Stimulated activated CD4-positive, alpha-beta T cell treated with anti-CD3 and anti-CD28 coated beads, Interleukin-4, amount 100 ng/mL, for 24 hours (primary cell): ENCODE measurements around the gene GOLM1.
"Not testable (repeated sequence)": the region's sequence is repeated elsewhere in the genome, so short reads cannot be mapped to it uniquely, and the experiment has no call there.

Source experiments
- DNase-seq: peaks from one replicate; pipeline ENCODE4 v3.0.0-alpha.2; 2020

Gene GOLM1

DNA sequence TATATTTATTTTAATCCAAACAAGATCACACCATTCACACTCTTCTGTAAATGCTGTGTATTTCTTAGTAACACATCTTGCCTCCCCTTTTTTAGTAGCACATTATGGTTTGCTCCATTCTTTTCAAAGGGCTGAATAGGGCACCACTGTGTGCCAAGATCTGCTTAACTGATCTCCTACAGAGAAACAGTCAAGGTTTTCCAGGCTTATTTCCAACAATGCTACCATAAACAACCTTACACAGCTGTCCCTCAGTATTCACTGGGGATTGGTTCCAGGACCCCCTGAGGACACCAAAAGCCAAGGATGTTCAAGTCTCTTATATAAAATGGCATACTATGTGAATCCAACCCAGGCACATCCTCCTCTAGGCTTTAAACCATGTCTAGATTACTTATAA, 16.5 kb downstream of the GOLM1 start:
- no peak for DNase-seq

DNA sequence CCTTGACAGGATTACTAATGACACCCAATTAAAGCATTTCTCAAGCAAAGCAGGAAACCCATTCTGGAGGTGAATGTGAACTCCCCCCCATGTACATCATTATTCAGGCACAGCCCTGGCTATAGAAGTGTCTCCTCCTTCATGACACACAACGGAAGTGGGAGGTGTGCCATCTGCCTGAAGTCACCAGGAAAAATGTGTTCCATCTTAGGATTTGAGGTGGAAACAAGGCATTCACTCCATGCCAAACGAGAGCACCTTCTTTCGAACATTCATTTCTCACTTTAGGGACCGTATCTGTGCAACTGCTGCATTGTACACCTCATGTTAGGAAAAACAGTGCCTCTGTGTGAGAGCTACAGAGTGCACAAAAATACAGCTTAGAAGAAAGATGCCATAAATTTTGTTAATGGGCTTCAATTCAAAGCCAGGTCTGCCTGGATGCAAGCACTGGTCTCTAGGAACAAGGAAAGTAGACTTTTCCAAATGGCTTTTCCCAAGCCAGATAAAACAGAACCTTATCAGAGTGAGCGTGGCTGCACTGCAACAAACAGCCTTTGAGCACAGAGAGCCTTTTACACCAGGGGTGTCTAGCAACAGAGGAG, 19.4 kb downstream of the GOLM1 start:
- DNase-seq, result no peak

DNA sequence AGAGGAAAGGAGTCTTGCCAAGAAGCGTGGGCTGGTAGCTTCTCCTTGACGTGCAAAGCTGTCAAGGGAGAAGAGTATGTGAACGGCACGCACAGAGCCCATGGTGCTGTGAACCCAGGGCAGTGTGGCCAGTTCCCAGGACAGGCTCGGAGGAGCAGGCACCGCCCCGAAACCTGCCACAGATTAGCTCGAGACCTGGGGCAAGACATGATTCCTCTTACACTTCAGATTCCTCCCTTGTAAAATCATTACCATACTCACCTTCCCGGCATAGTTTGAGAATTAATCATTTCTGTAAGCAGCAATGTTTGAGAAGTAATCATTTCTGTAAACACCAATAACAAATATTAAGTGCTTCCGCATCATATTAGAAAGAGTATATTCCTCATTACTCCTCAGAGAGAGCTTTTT, 19.9 kb downstream of the GOLM1 start:
- no peak for DNase-seq

DNA sequence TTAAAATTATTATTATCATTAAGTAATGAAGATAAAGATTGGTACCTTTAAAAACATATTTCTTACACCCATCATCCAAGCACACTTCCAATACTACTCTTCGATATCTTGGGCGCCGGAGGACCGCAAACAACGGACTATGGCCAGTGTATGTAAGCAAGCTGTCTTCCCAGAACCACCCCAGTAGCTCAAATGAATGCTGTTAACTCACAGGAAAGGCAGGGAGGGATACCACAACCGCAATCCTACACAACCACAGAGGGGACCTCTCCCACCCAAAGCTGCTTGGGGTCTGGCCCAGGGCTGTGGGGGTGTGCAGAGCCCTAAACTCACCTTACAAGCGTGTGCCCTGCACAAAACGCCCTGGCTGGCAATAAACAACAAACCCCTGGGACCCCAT, 20.6 kb downstream of the GOLM1 start:
- DNase-seq, result no peak

DNA sequence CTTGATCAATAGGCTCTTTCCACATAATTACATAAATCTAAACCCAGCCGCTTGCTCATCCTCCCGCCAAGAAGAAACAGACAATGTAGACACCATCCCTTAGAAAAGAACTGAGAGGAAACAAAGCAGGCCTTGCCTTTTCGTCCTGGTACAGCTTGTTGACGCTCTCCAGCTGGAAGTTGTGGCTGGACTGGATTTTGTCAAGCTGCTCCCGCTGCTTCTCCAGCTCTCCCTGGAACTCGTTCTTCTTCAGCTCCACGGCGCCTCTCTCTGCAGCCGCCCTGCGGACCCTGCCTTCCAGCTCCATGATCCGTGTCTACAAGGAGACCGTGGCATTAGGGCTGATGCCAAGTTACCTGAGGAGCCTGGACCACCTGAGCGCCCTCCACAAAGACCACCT, 22.1 kb downstream of the GOLM1 start:
- DNase-seq, result no peak

DNA sequence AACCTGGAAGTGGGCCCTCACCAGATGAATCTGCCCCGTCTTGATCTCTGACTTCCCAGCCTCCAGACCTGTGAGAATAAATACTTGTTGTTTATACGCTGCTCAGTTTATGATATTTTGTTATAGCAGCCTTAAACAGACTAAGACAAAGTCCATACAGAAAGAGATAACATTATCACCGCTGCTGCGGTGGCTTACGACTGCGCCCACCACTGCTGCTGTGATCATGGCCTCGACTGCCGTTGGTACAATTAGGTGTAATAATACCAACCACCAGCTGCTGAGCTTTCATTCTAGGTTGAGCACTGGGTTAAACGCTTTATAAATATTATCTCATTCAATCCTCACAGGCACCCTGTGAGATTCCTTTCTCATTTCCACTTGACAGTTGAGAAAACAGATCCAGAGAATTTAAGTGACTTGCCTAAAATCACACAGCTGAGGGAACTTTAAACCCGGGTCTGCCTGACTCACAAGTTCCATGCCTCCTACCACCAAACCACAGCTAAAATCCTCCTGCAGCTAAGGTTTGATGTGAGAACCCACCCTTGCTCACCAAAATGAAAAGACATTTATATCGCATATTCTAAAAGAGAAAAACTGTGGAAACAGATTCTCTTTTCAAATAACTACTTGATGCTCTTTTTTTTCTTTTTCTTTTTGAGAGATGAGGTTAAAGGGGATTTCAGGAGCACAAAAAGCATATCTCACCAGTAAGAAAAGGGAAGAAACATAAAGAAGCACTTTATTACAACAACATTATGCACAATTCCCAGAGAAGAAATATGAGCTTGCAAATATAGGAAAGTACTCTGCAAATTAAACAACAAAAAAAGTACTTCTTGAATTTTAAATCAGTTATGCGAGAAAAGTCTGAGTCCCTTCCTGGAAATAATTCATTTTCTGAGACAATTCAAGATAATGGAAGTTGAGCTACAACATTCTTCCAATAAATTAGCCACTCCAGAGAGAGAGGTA, 23.9 kb downstream of the GOLM1 start:
- DNase-seq, result no peak

DNA sequence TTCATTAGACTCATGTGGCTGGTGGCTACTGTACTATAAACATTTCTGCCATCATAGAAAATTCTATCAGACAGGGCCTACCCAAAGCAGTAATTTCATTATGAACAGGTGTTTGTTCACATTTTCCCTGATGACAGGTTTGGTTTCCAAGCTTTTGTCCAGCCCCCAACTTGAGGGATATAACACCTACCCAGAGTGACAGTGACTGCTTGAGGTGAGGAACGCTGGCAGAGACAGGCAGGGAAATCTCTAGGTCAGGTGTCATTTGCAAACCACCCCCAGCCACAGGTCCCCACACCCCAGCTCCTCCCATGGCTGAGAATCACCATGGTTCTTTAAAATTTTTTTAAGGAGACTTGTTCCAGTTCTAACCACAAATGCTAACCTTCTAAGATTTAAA, 25.5 kb downstream of the GOLM1 start:
- DNase-seq, result no peak

DNA sequence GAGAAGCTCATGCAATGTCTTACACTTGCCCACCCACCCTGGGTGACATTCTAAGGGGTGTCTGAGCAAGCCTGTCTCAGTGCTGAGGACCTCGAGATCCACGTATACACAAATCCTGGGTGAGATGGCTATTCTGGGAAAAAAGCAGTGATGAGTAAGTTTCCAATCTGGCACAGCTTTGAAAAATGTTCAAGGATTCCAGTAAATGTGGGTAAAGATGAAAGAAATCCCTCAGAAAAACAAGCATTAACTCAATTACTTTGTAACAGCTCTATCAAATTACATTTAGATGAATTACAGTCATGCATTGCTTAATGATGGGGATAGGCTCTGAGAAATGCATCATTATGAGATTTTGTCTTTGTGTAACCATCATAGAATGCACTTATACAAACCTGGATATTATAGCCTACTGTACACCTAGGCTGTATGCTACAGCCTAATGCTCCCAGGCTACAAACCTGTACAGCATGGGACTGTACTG, 26.9 kb downstream of the GOLM1 start:
- DNase-seq, result no peak

DNA sequence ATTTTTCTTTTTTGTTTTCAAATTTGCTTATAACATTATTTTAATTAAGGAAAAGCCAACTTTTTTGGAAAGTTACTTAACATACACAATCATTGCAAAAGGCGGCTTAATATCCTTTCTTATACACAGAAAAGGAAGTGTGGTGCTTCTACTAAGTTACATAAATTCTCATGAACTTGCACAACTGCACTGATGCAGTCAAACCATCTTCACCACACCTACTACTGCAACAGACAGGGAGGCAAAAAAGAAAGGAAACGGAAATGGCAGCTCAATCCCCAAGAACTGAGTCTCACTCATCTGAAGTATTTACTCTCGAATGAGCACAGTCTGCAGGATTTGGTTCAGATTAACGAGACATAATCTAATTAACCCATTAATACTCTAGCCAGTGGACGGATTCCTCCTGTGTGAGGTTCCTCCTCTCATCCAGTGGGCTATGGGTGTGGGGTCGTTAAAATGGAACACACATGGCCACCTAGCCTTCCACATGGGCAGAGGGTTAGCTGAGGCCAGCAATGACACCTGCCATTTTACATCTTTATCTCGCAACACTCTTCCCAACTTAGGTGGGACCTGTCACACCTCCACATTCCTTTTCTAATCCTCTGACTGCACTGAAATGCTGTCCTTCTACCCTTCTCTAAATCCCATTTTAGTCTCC, 30.0 kb downstream of the GOLM1 start:
- no peak for DNase-seq

DNA sequence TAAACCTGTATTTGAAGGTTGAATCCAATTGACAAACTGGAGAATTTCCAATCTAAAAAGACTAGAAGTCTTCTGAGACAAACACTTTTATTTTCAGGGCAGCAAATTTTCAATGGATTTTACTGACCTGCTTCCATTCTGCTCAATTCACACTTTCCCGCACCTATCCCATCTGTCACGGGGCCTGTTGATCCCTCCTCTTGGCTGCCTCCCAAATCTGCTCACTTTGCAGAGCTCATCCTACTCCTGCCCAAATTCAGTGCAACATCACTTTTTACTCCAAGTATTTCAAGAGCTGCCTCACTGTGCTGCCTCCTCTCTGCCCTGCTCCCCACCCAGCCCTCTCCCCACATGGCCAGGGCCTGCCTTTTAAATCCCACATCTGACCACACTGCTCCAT, 35.1 kb downstream of the GOLM1 start:
- DNase-seq, result no peak

DNA sequence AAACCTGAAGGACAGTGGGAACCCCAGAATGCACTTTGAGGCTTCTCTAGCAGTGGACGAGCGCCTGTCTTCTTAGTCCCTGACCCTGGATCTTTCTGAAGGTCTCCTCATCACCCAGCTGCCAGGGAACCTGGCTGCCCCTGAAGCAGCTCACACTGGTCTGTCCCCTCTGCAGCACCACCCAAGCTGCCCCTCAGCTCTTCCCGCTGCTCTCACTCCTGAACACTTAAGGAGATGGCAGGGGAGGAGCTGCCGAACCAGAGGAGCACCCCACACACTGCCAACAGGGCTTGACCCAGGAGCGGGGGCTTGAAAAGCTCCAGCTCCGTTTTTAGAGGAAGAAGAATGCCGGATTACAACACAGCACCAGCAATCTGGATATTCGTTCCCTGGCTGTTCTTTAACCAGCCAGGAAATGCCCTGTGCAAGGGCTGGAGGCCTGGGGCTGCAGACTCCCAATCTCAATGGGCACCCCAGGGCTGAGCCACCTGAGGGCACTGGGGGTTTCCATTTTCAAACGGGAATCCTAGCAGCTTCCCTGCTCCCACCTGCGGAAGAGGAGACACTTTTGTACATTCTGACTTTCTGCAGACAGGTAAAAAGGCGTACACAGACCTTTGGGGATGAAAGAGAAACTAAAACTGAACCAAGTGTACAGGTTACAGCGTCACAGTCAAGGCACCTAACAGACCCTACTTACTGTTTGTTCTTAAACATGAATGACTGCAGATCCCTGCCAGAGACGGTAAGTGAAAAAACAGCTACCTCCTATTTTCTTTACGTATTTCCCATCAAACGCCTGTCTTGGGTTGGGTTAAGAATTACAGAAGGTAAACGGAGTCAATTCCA, 36.3 kb downstream of the GOLM1 start:
- no peak for DNase-seq

DNA sequence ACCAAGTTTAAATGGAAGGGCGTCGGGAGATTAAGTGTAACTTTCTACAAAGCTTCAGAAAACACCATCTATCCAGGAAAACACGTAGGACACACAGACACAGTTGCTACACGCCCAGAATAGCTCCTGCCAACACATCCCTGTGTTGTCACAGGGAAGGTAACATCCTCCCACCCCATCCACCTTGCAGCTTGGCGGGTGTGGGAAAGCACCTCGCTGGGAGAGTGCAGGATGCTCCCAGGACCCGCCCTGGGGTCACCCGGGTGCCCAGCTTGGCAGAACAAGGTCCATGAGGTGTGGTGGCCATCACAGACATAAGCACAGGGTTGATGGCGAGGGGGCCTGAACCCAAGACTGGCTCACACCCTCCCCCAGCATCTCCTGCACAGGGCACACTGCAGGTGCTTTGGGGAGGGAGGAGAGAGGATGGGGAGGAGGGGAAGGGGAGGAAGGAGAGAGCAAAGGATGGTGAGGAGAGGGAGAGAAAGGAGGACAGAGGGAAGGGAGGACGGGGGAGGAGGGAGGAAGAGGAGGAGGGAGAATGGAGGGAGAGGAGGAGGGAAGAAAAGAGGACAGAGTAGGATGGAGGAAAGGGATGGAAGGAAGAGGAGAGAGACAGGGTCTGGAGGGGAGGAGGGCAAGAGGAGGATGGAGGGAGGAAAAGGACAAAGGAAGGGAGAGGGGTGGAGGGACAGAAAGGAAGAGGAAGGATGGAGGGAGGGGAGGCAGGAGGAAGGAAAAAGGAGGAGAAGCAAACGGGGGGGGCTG, 37.2 kb downstream of the GOLM1 start:
- no peak for DNase-seq

DNA sequence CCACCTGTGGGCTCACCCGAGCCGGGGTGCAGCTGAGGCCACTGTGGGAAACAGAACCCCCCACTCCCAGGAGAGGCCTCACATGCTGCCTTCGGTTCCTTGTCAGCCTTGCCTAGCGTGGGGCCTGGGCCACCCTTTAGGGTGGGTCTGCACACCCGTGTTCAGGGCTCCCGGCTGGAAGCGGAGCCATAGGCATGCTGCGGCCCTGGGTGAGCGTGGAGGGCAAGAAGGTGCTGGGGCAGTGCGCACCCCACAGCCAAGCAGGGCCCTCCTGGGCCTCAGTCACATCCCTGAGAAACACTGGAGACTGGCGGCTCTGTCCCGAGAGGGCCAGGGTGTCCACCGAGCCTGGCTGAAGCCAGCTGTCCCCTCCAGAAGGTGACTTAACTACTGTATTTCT, 41.9 kb downstream of the GOLM1 start:
- no peak for DNase-seq

DNA sequence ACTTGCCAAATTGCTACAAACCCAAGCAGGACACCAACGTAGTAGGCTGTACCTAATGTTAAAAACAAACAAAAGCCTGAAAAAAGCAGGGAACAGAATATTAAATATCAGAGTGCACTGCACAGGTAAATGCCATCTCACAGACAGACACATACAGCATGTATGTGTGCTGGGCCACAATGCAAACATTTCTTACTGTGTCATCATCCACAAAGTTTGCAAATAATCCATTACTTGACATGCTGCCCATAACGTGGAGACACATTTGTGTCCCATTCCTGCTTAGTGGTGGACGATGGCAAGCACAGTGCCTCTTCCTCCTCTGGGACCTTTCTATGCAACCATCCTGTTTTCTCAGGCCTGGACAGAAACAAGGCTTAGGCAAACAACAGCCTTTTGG, 44.7 kb downstream of the GOLM1 start:
- DNase-seq, result no peak

DNA sequence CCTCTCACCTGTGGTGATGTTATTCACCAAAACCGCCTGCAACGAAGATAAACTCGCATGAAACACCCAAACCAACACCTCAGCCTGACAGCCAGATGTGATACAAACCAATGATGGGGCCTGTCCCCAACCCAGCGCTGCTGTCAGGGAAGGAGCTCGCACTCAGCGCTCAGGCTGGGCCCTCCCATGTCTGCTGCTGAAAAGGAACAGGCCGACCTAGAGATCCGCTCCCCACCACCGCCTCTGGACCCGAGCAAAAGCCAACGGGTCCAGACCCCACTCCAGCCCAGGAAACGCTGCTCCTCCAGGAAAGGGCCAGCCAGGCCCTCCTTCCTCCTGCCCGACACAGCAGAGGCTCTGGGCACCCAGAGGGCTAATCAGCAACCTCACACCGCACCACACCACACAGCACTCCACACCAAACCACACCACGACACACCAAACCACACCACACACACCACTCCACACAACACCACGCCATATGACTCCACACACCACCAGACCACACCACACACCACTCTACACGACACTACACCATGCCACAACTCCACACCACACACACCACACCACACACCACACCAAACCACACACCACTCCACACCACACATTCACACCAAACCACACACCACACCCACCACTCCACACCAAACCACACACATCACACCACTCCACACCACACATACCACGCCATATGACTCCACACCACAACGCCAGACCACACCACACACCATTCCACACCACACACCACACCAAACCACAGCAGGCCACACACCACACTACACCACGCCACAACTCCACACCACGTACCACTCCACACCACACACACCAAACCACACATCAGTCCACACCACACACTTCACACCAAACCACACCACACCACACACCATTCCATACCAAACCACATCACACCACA, 46.5 kb downstream of the GOLM1 start:
- no peak for DNase-seq

DNA sequence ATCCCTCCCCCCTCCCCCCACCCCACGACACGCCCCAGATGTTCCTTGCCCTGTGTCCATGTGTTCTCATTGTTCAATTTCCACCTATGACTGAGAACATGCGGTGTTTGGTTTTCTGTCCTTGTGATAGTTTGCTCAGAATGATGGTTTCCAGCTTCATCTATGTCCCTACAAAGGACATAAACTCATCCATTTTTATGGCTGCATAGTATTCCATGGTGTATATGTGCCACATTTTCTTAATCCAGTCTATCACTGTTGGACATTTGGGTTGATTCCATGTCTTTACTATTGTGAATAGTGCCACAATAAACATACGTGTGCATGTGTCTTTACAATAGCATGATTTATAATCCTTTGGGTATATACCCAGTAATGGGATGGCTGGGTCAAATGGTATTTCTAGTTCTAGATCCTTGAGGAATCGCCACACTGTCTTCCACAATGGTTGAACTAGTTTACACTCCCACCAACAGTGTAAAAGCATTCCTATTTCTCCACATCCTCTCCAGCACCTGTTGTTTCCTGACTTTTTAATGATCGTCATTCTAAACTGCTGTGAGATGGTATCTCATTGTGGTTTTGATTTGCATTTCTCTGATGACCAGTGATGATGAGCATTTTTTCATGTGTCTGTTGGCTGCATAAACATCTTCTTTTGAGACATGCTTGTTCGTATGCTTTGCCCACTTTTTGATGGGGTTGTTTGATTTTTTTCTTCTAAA, 51.2 kb downstream of the GOLM1 start:
- not testable (repeated sequence) for DNase-seq

DNA sequence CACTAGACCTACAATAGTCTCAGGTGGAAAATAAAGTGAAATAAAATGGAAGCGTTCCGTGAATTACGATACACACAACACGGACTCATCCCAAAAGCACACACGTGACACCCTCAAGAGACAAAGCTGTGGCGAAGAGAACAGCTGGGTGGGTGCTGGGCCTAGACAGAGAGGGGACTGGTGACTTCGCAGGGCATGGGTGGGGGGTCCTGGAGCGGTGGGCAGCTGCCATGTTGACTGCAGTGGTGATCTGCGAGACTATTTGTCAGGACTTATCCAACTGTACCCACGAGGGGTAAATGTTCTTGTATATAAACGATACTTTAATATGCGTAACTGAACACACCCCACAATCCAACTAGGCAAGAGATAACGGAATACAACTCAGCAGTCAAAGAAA, 52.0 kb downstream of the GOLM1 start:
- DNase-seq, result no peak

DNA sequence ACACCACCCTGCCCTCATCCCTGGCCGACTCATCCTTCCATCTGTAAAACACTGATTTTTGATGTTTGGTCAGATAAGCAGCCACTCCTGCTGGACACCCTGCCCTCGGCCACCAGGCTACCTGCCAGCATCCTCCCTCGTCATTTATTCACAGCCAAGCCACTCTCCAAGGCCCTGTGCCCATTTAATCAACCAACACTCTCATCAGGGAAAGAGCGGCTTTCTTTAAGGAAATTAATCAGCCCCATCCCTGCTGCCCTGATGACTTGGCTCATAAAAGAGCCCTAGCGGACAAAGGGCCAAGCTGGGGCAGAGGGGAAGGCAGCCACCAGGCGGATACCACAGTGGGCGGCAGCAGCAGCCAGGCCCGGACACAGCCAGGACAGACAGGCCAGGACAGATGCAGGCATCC, 52.4 kb downstream of the GOLM1 start:
- no peak for DNase-seq

DNA sequence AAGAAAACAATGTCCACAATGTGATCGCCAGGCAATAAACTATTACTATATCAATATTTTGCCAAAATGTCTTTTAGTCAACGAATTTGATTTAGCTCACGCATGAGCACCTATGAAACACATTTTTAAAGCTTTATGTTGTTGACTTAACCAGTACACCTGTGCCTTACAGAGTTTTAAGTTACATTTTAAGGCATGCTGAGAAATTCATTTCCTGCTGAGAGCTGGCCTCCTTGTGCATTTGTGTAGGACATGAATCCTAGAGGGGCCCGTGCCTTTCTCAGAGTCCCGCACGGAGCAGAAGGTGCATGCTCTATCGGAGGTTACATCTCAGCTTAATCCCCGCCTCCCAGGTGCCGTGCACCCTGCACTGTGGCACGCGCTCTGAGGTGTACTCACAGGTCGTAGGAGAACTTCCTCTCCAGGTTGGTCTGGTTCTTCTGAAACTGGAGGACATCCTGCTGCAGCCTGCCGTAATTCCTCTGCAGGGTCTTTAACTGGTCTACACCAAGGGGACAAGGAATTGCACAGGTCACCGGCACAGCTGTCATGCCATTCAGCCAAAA, 53.2 kb downstream of the GOLM1 start:
- no peak for DNase-seq

DNA sequence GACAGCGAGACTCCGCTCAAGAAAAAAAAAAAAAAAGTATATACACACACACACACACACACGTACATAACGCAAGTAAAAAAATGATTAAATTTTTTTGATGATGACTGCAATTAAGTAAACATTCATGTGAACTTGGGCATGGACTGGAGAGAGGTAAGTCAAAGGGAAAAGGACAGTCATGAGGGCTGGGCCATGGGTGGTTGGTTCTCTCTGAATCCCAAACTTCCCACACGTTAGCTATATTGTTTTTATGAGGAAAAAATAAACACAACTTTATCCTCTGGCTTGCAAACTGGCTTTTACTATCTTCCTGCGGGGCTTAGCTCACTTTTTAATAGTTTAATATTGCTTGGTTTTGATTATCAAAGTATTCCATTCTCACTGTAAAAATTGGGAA, 53.7 kb downstream of the GOLM1 start:
- no peak for DNase-seq
